Measurements from ENCODE around the gene GSTCD. TPM values are rescaled to one million over a fixed set of nuclear protein-coding genes. Genes with fewer than 3 reads are reported as not detected.

The GSTCD gene
- 9.9 and 10.9 TPM in 2 replicates for total RNA-seq

GRCh38 chr4:105708181-105709080 is at the start of gene GSTCD, which contains the start of gene INTS12:
TSS of gene GSTCD (plus strand) at chr4:105708784. CDS start at chr4:105717614, 8,830 bp downstream.
TSS of gene INTS12 (minus strand) at chr4:105708689. CDS start at chr4:105700005, 8,684 bp downstream.

GRCh38 chr4:105894660-105895582 is 186.3 kb downstream of the GSTCD start, which contains the start of gene NPNT:
TSS of gene NPNT (plus strand) at chr4:105895471. CDS start at chr4:105895653, 182 bp downstream.

Other genes with a start within 250 kb of the GSTCD start
- 75.7 and 89.2 TPM in 2 replicates for gene PPA2, start 234.7 kb upstream of the GSTCD start, total RNA-seq
- not detected in 2 replicates for gene ARHGEF38, start 156.2 kb upstream of the GSTCD start, total RNA-seq
- 17.5 and 20.0 TPM in 2 replicates for gene INTS12, start 95 bp upstream of the GSTCD start, total RNA-seq
- gene NPNT, start 186.7 kb downstream of the GSTCD start, total RNA-seq, result 0.11 TPM in 1 of 2 replicates, not detected in the other